ENCODE measurements around the gene PCID2.

PCID2 gene

GRCh38 chr13:113186061-113186900, 22.2 kb downstream of the PCID2 start:
- no peak for DNase-seq

DNA sequence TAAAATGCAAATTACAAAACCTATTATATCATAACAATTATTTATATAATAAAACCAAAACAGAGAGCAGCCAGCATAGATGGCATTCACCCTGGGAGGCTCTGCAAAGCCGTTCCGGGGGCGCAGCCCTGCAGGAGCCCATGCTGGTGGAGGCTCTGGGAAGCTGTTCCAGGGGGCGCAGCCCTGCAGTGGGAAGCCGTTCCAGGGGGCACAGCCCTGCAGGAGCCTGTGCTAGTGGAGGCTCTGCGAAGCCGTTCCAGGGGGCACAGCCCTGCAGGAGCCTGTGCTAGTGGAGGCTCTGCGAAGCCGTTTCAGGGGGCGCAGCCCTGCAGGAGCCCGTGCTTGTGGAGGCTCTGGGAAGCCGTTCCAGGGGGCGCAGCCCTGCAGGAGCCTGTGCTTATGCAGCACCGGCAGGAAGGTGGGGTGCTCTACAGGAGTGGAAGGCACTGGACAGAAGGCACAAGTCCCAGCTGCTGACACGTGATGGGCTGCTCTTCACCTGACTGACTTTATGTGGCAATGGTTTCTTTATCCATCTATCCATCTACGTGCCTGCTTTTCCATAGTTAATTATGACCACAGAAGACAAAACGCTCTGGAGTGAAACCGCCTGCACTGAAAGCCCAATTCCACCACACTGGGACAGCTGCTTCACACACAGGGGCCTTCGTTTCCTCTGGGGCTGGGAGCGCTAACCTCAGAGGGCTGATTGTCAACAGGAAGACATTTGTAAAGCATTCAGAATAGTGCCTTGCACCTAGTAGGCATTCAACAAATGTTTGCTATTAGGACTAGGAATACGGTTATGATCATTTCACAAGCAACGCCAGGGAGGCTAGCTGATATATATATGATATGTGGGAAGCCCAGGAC, 23.7 kb downstream of the PCID2 start:
- DNase-seq = no peak

GRCh38 chr13:113183450-113184129, 24.9 kb downstream of the PCID2 start:
- DNase-seq = no peak

- DNase-seq = no peak
Observed at GRCh38 chr13:113182046-113182445, 26.4 kb downstream of the PCID2 start.

- DNase-seq = no peak
Observed at GRCh38 chr13:113179374-113180230, 28.9 kb downstream of the PCID2 start.

DNA sequence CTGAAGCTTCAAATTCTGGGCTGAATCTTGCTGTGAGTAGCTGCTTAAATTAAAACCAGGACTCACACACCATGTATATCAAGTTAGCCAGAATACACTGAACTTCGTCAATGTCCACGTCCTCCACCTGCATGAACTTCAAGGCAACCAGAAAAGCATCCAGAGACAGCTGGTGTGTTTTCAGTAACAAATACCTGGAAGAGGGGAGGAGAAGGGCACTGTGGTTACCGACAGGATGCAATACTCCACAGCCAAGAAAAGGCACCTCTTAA, 29.6 kb downstream of the PCID2 start:
- no peak for DNase-seq

GRCh38 chr13:113178070-113178895, 30.2 kb downstream of the PCID2 start:
- peak; percentile 95 for DNase-seq

GRCh38 chr13:113176822-113177221, 31.6 kb downstream of the PCID2 start:
- DNase-seq = no peak

GRCh38 chr13:113176280-113176679, 32.2 kb downstream of the PCID2 start:
- DNase-seq = no peak

- no peak for DNase-seq
Observed at GRCh38 chr13:113172419-113172926, 36.0 kb downstream of the PCID2 start.

- DNase-seq = no peak
Observed at GRCh38 chr13:113171250-113172125, 37.0 kb downstream of the PCID2 start.

- DNase-seq = no peak
Observed at GRCh38 chr13:113170511-113170910, 38.0 kb downstream of the PCID2 start.

GRCh38 chr13:113169277-113170272, 38.9 kb downstream of the PCID2 start:
- no peak for DNase-seq

DNA sequence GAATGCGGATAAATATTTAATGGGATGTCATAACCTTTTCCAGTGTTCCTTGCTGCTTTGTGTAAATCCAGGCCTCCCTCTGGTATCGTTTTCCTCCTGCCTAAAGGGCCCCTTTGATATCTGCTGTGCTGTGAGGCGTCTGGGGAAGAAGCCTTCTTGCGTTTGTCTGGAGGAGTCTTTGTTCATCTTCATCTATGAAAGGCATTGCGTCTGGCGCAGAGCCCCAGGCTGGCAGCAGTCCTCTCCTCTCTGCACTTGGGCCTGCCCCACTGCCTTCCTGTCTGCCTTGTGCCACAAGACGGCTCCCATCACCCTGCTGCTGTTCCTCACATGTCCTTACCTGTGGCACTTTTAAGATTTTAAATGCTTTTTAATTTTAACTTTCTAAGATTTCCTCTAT, 40.3 kb downstream of the PCID2 start:
- no peak for DNase-seq

GRCh38 chr13:113167575-113167974, 40.9 kb downstream of the PCID2 start:
- no peak for DNase-seq

GRCh38 chr13:113167155-113167554, 41.3 kb downstream of the PCID2 start:
- no peak for DNase-seq

DNA sequence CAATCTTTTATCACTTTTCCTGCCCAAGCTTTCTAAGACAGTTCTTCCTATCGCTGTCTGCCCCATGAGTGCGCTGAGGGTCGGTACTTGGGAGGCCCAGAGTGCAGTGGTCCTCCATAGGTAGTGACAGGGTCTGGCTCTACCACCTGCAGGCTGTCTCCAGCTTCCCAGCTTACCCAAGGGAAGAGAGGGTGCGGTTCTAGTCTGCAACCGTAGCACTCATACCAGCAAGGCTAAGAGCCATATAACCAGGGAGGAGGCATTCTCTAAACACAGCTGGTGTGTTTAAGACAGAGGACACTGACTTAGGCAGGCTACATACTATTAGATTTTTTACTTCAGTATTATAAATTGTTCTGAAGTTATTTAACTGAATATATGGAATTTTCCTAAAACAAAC, 41.8 kb downstream of the PCID2 start:
- DNase-seq = no peak

- no peak for DNase-seq
Observed at GRCh38 chr13:113166266-113166665, 42.2 kb downstream of the PCID2 start.

- DNase-seq = no peak
Observed at GRCh38 chr13:113164492-113164891, 44.0 kb downstream of the PCID2 start.

Measured in fibroblast of skin of right biceps (primary cell).